PC-3 (cell line): Measurements from ENCODE around the gene NECTIN4.

ENCODE experiments used
- CTCF ChIP-seq: fragments of 300-600 bp; sonication (generic); conservative IDR thresholded peaks from 2 replicates; pipeline ENCODE4 v1.5.1; 2017; ENCODE audit warnings: antibody characterized with exemption, low read depth, mild to moderate bottlenecking, low read length
- EZH2phosphoT487 ChIP-seq: fragments of 300-600 bp; sonication (generic); IDR thresholded peaks from 2 replicates; pipeline ENCODE4 v1.6.1; 2018; ENCODE audit warnings: mild to moderate bottlenecking, antibody characterized with exemption, low read length, borderline replicate concordance

DNA sequence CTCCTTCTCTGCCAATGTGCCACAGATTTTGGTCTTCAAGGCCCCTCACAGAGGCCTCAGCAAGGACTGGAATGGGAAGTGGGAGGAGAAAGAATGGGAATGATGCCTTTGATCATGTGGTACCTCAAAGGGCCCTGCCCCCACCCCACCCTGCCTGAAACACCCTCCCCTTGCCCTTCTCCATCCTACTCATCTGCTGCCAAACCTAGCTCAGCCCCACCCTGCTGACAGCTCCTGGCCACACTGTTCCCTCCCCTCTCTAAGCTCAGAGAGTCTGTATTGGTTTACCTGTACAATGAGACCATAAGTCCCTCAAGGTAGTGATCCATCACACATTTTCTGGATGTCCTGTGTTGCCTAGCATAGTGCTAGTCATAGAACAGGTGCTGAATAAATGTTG, 12.9 kb downstream of the NECTIN4 start:
- TF ChIP-seq CTCF (no peak), EZH2phosphoT487 (no peak)
